CD4-positive, alpha-beta T cell treated with Interleukin-6 at 100 ng/mL for 8 hours (primary cell): Measurements from ENCODE around the gene WFS1.
A peak's percentile ranks its signal among the peaks of the same experiment; 100 is the strongest.

Experiments
- DNase-seq: peaks from one replicate; pipeline ENCODE4 v3.0.0-alpha.2; 2020; ENCODE audit warnings: mixed read lengths, low spot score

WFS1 gene

DNA sequence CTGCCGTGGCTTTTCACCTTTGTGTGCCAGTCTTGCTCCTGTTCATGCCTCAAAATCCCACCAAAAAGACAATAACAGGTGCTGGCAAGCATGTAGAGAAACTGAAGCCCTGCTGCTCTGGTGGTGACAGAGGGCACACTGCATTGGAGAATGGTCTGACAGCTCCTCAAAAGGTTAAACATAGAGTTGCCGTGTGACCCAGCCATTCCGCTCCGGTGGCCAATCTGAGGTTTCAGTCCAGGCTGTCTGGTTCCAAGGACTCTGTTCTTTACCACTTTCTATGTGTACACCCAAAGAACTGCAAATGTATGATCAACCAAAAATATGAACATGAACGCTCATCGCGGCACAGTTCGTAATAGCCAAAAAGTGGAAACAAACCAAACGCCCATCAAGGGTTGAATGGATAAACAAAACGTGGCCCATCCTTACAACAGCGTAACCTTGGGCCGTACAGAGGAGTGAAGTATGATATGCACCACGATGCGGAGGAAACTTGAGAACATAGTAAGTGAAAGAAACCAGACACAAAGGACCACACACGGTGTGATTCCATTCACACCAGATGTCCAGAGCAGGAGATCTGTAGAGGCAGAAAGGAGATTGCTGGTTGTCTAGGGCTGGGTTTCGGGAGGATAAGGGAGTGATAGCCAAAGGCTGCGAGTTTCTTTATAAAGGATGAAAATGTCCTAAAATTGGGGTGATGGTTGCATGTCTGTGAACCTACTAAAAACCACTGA, 33.6 kb upstream of the WFS1 start:
- DNase-seq: no peak

DNA sequence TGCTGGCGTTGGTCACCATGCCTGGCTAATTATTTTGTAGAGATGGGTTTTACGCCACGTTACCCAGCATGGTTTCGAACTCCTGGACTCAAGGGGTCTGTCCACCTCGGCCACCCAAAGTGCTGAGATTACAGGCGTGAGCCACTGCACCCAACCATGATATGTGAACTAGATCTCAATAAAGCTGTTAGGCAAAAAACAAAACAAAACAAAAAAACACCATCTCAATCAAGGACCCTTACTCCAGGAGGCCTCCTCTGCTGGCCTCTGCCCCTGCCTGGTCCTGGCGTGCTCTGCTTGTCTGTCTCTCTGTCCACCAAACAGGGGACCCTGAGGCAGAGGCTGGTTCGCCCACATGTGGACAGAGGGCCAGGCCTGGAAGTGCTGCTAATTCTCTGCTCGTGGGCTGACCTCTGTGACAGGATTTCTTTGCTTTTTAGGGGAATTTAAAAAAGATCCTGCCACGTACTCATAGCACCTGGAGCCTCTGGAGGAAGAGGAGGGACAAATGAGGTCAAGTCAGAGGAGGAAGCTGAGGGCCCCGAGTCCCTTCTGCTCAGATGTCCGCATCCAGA, 32.7 kb upstream of the WFS1 start:
- no peak for DNase-seq

DNA sequence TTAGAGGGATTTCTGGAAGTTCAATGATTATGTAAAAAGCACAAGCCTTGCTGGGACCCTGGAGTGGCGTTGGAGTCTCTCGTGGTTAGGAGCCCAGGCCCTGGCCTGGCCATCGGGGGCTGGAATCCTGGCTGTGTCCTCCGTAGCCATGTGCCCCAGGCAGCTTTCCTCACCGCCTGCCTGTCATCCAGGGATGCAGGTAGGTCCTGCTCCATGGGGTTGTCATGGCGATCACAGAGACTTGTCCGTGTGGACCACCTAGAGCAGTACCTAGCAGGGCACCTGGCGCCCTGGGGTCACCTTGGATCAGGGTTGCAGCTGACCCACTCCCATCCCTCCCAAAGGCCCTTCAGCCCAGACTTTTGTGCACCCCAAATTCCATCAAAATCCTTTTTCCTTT, 30.2 kb upstream of the WFS1 start:
- DNase-seq: no peak

DNA sequence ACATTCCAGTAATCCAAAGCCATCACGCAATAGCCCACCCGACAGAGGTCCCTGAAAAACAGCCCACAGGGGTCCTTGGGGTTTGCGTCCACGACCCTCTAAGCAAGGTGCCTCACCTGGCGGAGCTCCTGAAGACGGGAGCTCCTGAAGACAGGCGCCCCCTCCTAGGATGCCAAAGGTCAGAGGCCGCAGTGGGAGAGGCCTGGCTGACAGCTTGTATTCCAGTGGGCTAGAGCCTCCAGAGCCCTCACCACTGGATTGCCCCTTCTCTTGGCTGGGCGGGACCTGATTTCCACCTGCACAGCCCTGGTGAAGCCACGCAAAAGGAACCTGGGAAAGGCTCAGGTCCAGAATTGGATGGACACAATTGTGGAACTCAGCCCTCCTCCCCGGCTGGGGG, 29.7 kb upstream of the WFS1 start:
- DNase-seq: no peak

DNA sequence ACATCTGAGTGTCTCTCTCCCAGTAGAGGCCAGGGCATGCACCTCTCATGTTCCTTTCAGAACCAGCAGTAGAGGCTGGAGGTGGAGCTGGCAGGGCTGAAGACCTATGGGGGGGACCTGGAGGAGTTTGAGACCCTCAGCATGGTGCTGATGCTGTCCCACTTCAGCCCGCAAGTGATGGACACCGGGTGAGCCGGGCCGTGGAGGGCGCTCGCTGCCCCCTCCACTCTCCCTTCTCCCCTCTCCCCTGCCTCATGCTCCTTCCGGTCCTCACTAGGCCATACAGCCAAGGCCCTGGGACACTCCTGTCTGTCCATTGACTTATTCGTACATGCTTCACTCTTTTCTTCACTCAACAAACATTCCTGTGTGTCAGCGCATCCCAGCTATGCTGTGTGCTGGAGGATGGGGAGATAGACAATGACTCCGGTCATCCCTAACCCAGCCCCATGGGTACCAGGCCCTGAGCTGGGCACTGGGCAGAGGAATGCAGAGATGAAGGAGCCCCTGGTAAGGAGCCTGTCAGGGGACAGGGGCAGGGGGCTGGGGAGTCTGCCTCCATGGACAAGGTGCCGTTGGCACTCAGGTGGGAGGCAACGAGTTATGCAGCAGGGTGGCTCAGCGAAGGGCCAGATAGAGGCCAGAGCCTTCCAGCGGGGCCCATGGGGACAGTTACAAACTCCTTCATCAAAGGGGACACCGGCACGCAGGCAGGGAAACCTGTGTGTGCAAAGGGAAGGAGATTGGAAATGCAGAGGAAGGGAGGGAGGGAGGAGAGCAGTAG, 28.4 kb upstream of the WFS1 start:
- no peak for DNase-seq

DNA sequence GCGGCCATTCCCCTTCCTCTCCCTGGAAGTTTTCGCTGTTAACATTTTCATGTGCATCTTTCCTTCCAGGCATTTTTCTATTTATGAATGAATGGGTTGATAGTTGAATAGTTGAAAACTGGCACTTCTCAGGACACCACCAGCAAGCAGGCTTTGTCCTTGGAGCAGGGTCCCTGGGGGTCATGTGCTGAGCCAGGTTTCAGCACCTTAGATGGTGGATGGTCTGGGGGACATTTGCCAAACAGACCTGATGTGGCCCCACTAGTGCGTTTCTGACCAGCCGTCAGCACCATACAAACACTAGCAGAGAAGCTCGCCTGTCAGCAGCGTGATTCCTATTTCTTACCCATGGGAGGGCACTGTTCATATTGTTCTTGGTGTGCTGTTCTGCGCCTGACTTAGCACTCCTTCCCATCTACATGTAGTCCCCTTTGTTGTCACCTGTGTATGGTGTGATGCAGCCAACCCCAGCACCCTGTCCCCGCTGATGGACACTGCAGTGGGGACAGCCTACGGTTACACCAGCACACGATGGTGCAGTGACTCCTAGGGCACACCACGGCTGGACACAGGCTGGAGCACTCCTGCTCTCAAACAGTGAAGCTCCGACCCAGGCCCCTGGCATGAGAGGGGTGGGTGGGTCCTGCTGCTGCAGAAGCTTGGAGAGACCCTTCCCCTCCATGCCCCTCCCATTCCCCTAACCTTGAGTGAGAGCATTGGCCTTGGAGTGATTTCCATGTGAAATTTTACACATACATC, 27.2 kb upstream of the WFS1 start:
- DNase-seq: no peak

DNA sequence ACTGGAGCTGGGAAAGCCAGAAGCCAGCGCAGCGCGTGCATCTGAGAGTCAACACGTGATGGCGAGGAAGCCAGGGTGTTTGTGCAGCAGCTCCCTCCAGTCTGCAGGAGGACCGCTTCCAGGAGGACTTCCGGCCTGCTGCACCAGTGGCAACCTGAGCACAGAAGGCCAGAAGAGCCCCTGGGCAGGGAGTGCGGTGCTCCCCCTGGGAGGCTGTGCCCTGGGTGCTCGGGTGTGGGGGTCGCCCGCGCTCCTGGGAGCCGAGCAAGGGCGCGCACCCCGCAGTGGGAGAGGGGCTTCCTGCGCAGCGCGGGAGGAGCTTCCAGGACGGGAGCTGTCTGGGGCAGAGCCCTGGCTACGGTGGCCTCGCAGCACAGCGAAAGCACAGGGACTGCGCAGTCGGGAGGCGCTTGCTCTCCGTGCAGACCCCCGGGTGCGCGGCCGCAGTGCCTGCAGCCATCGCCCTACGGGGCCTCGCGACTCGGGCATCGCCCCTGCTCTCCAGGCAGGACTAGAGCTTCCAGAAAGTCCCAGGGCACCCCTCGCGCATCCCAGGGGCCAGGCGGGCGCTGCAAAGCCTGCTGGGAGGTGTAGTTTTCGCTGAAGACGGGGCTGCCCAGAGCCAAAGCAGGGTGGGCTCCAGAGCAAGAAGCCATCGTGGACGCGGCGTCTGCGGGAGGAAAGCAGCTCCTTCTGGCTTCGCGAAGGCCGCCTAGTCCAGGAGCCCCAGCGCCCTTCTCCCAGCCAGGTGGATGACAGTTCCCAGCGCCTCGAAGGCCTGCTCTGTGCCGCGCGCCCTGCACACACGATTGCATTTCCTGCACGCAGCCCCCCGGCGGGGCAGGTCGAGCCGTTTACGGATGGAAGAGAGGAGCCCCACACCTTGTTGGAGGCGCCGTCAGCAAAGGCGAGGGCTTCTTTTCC, 24.1 kb upstream of the WFS1 start:
- DNase-seq: no peak

DNA sequence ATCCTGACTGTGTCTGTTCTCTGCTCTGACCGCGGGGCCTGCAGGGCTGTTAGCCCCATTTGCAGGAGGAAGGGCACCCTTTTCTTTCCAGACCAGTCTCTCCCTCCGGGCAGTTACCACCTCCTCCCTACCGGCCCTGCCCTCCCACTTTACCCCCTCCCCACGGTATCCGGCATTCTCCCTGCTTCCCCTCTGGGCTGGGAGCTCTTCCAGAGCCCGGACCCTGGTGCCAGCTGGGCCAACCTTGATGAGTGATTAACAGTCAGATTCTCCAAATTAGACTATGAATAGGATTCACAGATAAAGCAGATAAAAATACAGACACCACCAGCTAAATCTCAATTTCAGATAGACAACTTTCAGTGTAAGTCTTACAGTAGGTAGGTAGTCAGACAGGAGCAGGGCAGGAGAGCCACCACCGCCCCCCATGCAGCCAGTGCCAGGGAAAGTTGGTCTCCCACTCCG, 23.4 kb upstream of the WFS1 start:
- DNase-seq: no peak

DNA sequence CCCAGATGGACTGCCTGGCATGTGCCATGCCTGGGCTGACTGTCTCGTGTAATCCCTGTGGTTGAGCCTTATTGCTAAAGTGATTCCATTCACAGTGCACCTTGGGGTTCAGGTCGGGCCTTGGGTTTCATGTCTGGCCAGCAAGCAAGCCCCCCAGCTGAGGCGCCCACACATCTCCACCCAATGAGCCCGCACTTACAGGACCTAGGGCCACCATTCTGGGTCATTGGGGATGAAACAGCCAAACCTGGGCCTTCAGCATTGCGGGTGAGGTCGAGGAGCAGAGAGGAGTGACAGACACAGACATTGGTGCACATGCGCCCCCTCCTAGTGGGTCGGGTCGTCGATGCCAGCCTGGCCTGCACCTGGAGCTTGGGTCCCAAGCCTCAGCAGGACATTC, 21.3 kb upstream of the WFS1 start:
- no peak for DNase-seq

DNA sequence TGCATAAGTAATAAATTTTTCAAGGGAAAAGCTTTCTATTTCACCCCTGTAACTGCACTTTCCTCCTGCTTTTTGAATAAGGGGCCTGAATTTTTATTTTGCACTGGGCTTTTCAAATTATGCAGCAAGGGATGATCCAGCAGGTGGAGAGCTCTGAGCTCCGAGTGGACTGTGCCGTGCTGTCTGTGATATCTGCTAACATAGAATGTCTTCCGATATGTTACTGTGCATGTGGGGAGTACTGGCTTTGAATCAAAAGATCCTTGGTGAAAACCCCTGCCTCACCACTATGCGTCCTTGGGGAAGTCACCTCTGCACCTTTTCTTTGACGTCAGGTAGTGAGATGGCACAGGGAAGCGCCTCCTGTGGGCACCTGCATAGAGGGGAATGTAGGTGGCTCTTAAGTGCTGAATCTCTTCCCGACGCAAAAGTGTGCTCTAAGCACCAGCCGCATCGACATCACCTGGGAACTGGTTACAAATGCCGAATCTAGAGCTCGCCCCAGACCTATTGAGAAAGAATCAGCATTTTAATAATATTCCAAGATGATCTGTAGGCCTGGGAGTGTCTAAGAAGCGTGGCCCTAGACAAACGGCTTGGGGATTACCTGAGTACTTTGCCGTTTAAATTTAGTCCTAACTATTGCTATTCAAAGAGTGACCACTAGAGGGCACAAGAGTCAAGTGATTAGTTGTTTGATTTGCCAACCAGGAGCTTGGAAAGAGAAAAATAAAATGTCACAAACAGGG, 19.2 kb upstream of the WFS1 start:
- DNase-seq: peak; percentile 60

DNA sequence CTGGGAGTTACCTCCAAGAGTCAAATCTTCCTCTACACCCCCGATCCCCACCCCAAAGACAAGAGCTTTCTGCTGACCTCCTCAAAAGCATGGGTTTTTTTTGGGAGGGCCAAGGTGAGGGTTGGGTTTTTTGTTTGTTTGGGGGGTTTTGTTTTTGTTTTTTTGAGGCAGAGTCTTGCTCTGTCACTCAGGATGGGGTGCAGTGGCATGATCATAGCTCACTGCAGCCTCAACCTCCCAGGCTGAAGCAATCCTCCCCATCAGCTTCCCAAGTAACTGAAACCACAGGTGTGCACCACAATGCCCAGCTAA, 18.7 kb upstream of the WFS1 start:
- no peak for DNase-seq

DNA sequence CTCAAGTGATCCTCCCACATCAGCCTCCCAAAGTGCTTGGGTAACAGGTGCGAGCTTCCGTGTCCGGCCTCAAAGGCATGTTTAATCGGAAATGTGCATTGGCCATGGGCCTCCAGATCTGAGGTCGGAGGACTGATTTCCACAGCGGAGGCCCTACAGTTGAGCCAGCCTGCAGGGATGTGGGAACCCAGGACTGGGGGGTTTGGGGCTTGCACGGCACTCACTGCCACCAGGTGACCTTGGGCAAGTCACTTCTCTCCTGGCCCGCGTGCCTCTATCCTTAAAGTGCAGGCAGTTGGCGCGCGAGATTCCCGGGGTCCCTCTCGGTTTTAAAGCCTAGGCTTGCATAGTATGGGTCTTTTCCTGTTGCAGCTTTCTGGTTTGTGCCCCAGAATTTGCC, 18.3 kb upstream of the WFS1 start:
- DNase-seq: no peak

DNA sequence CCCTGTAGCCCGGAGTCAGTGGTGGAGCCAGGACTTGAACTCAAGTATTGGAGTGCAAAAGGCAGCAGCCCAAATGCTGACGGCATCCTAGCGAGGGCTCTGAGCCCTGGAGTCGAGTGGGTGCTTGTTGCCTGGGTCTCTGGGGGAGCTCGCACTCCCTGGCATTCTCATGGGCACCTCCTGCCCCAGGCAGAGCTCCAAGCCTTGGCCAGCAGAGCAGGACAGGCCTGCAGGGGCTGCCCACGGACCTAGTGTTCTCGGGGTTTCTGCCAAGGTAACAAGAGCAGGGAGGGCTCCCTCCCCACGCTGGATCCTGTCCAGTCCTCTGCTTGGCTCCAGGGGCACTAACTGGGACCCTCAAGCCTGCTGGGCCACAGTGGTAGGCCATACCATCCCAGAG, 17.6 kb upstream of the WFS1 start:
- no peak for DNase-seq

DNA sequence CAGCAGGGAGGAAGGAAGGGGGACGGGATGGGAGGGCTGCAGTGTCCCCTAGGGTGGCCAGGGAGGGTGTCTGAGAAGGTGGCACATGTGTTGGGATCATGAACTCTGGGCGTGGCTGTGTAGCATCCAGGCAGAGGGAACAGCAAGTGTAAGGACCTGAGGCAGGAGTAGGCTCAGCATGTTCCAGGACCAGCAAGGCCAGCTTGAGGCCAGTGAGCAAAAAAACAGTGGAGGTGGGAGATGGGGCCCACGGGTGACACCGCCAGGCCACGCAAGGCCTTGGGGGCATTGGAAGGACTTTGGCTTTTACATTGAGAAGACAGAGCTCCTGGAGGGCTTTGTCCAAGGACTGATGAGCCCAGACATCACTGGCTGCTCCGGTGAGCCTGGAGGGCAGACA, 16.5 kb upstream of the WFS1 start:
- DNase-seq: no peak

DNA sequence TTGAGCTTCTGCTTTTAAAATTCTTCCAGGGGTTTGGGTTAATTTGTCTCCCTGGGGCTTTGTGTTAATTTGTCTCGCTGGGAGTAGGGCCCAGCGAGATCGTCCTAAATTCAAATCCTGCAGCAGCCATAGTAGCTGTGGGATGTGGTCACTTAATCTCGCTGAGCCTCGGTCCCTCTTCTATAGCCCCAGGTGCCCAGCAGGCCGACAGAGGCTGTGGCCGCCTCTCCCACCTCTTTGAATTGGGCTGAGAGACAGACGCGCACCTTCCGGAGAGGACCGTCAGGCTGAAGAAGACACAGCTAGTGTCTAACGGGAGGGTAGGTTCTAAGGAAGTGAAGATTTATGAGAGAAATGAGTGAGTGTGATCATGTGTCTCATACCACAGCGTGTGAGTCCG, 15.7 kb upstream of the WFS1 start:
- DNase-seq: no peak

DNA sequence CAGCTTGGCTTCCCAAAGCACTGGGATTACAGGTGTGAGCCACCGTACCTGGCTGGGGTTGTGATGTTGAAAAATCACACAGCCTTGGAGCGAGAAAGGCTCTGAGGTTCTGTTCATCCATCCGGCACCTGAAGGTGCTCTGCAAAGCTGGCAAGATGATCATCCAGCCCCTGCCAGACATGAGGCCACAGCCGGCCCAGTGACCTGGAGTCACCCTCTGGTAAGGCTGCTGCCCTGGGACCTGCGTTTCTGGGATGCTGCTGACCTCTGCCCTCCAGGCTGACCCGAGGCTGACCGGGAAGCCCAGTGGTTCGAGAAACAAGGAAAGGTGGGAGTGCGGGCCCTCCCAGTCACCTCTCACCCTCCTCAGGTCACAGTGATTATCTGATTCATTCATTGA, 13.5 kb upstream of the WFS1 start:
- no peak for DNase-seq

DNA sequence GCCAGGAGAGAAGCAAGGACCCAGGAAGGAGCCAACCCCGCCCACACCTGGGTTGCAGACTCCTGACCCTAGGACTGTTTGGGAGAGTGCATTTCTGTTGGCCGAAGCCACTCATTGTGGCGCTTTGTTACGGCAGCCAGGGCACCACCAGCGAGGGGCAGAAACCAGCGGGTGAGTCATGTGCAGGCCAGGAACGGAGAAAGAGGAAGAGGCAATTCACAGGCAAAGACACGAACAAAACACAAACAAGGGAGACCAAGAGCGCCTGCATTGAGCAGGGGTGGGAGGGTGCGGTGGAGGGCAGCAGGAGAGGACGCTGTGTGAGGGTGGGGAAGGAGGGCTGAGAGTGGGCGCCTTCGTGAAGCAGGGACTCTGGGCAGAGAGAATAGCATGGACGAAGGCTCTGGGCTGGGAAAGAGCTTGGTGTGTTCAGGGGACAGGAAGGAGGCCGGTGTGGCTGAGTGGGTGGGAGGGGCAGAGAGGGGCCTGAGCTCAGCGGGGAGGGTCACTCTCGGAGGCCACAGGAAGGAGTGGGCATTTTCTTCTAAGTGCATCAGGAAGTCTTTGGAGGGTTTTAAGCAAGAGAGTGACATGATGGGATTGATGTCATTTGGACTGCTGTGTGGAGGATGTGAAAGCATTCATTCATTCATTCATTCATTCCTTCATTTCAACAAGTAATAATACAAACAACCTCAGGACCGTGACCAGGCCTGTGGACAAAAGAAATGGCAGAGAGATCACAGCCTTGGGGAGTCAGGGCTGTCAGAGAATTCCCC, 12.2 kb upstream of the WFS1 start:
- DNase-seq: no peak

DNA sequence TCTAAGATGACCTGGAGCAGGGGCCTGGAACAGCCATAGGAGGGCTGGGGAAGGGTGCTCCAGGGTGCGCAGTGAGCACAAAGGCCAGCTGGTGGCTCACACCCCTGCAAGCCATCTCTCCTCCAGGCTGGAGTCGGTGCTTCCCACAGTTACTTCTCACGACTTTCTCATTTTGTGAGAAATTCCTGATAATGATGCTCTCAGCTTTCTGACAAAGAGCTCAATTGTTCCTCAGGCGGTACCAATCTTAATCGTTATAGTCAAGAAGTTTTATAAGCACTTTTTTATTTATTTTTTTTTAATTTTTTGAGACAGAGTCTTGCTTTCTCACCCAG, 11.7 kb upstream of the WFS1 start:
- DNase-seq: no peak

DNA sequence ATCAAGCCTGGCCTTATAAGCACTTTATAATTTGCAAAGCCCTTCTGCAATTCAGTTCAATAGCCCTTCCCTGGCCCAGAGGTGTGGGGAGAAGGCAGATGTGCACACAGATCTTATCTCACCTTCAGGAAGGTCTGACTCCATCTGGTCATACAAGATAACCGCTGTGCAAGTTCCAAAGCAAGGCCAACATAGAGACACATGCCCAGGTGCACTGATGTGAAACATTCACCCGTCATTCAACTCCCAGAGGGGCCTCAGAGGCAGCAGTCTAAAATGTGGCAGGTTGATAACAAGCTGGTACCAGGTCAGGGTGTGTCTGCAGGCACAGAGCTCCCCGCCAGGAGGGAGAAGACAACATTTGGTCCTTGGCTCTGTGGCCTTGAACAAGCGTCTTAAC, 10.9 kb upstream of the WFS1 start:
- no peak for DNase-seq

DNA sequence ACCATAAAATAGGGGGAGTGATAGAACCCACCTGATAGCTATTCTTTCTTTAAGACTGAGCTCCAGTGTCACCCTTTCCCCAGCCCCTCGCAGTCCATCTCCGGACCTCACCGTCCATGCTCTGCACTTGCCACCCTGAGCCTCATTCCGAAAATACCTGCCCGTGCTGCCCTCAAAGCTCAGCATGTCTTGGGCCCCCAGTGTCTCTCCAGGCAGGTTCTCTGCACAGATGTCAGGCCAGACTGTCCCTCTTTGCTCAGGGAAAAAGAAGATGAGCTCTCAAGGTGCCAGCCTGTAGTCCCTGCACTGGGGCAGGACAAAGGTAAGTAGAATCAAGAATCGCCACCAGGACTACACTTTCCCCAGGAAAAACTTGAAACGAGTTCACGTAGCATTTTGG, 9.8 kb upstream of the WFS1 start:
- no peak for DNase-seq
